Activated naive CD4-positive, alpha-beta T cell treated with anti-CD3 and anti-CD28 coated beads, Interleukin-2, amount 50 U/mL, for 16 hours (primary cell): Measurements from ENCODE around the gene OSBPL8.

Source experiments
- DNase-seq: peaks from one replicate; pipeline ENCODE4 v3.0.0-alpha.2; 2020

OSBPL8 gene

DNA sequence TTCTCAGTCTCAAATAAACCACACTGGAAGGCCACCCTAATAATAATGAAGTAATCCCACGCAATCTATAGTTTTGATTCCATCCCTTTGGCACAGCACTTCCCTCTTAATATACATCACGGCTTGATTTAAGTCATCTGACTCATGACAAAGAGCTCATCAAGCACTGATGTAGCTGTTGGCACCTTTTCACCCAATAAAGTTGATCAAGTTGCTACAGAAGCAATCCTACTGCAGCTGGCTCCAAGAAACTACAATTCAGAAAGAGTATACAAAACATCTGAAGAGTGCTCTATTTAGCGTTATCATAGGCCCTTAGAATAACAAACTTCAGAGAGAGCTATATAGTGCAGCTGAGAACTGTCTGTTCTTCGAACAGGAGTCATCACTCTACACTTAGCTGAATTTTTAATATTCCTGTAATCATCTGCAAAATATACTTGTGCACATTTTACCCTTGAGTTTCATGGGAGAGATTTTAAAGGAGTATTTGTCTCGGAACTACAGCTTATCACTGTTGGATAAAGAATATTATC, 94.9 kb downstream of the OSBPL8 start:
- no peak for DNase-seq

DNA sequence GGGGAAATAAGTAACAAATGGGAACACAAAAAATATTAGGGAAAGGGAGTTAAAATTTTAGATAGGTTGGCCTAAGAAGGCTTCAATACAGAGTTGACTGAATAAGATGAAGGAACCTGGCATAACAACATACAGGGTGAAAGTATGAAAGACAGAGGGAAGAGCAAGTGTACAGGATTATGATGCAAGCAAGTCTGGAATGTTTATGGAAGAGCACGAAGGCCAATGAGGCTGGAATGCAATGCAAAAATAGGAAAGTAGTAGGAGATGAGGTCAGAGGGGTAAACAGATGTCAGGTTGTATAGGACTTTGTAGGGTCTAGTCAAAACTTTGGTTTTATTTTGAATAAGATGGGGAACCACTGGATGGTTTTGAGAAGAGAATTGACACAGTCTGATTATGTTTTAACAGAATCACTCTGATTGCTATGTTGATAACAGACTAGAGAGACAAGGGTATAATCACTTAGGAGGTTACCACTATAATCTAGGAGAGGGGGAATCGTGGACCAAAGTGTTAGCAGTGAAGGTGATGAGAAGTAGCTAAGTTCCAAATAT, 96.8 kb downstream of the OSBPL8 start:
- no peak for DNase-seq

- no peak for DNase-seq
Observed at GRCh38 chr12:76460807-76461206, 98.8 kb downstream of the OSBPL8 start.

- DNase-seq, result no peak
Observed at GRCh38 chr12:76457818-76458217, 101.8 kb downstream of the OSBPL8 start.

DNA sequence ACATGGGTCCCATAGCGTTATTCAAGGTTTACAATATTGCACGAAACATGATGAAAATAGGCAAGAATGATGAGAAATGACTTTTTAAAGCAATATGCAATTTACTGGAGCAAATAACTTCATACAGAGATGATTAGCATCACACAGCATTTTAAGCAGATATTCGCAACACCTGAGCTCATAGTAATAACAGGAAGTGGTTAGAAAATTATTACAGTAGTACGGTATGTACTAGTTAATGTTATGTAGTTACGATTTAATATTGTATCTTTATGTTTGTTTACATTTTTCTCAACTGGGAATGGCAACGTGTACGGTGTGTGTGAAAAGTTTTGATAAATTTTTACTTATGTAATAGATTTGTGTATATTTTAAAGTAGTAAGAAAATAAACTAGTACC, 102.6 kb downstream of the OSBPL8 start:
- no peak for DNase-seq

GRCh38 chr12:76455582-76456345, 103.8 kb downstream of the OSBPL8 start:
- DNase-seq, result no peak

GRCh38 chr12:76451528-76451927, 108.0 kb downstream of the OSBPL8 start:
- DNase-seq, result no peak

- no peak for DNase-seq
Observed at GRCh38 chr12:76450690-76451089, 108.9 kb downstream of the OSBPL8 start.

DNA sequence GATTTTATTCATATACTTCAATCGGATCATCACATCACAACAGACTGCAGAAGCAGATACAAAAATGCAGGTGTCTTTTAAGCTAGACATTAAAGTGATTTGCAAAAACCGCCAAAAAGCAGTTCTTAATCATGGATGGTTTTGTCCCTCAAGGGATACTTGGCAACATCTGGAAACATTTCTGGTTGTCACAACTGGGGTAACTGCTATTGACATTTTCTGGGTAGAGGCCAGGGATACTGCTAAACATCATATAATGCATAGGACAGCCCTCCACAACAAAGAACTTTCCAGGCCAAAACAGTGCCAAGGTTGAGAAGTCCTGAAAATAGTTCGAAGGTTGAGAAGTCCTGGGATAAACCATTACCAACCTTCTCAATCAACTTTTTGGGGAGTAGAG, 109.6 kb downstream of the OSBPL8 start:
- DNase-seq, result no peak

GRCh38 chr12:76449583-76449982, 110.0 kb downstream of the OSBPL8 start:
- DNase-seq, result no peak

DNA sequence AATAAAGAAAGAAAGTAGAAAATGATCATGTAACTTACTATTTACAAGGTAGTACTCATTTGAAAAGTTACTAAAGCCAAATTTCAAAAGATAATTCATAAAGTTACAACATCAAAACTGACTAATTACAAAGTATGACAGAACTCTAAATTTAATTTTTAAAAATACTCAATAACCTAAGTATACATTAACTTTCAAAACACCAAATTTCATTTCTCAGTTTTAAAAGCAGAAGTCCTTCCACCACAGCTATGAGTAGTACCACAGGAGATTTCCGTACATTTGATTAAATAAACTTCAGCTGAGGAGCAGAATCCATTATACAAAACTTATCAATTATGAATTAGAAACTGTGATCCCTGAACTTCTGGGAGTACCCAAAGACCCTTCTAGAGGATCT, 110.6 kb downstream of the OSBPL8 start:
- DNase-seq, result no peak

- no peak for DNase-seq
Observed at GRCh38 chr12:76446090-76446489, 113.5 kb downstream of the OSBPL8 start.

GRCh38 chr12:76445462-76445861, 114.1 kb downstream of the OSBPL8 start:
- no peak for DNase-seq

DNA sequence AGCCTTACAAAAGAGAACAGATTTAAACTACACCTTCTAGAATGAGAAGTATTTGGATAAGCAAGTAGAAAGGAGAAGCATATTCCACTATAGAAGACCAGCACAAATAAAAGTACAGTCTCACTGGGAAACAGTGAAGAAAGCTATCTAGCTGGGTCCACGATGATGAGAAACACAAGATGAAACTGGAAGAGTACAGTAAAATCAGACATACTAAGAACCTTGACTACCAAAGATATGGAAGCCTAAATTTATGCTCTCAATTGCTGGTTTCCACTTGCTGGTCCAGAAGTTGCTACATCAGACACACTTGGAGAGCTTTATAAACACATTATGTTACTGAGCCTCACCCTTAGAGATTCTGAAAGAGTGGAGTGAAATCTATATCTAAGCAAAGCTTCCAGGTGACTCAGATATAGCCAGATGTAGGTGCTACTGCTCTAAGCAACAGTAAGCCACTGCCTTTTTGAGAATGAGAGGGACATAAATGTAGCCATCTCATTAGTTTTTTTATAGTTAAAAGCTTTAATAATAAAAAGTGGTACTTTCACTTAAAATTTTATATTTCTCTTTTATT, 115.1 kb downstream of the OSBPL8 start:
- DNase-seq, result no peak

- no peak for DNase-seq
Observed at GRCh38 chr12:76441016-76441415, 118.6 kb downstream of the OSBPL8 start.

DNA sequence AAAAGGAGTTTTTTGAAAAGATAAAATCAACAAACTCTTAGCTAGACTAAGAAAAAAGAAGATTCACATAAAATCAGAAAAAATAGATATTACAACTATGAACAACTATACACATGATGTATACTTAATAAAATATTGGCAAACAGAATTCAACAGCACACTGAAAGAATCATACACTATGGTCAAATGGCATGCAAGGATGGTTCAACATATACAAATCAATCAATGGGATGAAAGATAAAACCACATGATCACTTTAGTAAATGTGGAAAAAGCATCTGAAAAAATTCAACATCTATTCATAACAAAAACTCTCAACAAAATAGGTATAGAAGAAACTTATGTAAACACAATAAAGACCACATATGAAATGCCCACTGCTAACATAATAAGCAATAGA, 126.8 kb downstream of the OSBPL8 start:
- DNase-seq, result no peak

GRCh38 chr12:76428117-76428516, 131.5 kb downstream of the OSBPL8 start:
- no peak for DNase-seq

GRCh38 chr12:76426160-76426559, 133.4 kb downstream of the OSBPL8 start:
- no peak for DNase-seq

- DNase-seq, result no peak
Observed at GRCh38 chr12:76424941-76425340, 134.6 kb downstream of the OSBPL8 start.

- no peak for DNase-seq
Observed at GRCh38 chr12:76422543-76423438, 136.8 kb downstream of the OSBPL8 start.

DNA sequence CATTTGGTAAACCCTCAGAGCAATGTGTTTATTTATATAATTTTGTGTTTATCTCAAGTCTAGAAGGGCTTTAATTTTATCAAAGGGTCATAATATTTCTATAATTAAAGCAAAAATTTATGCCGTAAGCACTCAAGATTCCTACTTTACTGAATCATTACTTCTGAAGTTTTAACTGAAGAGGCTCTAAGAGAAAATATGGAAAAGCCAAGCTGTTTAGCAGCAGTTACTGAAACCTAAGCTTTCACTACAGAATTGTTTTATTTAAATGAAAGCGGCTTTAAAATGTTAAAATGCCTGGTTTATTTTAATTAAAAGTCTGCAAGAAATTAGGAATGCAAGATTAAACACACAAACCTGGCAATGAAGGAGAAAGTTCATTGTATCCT, 137.4 kb downstream of the OSBPL8 start:
- DNase-seq, result no peak

- no peak for DNase-seq
Observed at GRCh38 chr12:76421046-76421445, 138.5 kb downstream of the OSBPL8 start.

- DNase-seq, result no peak
Observed at GRCh38 chr12:76420222-76420621, 139.3 kb downstream of the OSBPL8 start.
